DMS 273 (cell line): Measurements from ENCODE around the gene TMX4.

Experiments
- DNase-seq: peaks from one replicate; lab custom pipeline; 2025; ENCODE audit not compliant: unreplicated experiment; lab: John Stamatoyannopoulos, UW

TMX4 gene

GRCh38 chr20:8019998-8020247 lies 362 bp upstream of the TMX4 start:
- DNase-seq: no peak

GRCh38 chr20:8018958-8019245 lies 659 bp downstream of the TMX4 start:
- DNase-seq: peak; percentile 80

- DNase-seq: no peak
These were observed 6.8 kb downstream of the TMX4 start for GRCh38 chr20:8012724-8013123.

- DNase-seq: no peak
These were observed 10.8 kb downstream of the TMX4 start for GRCh38 chr20:8008733-8009132.

- no peak for DNase-seq
These were observed 12.1 kb downstream of the TMX4 start for GRCh38 chr20:8007490-8007889.

GRCh38 chr20:8005575-8006366 lies 13.8 kb downstream of the TMX4 start:
- no peak for DNase-seq

GRCh38 chr20:8005033-8005432 lies 14.5 kb downstream of the TMX4 start:
- peak; percentile 63 for DNase-seq

- no peak for DNase-seq
These were observed 17.5 kb downstream of the TMX4 start for GRCh38 chr20:8002056-8002455.

- no peak for DNase-seq
These were observed 18.8 kb downstream of the TMX4 start for GRCh38 chr20:8000796-8001195.

GRCh38 chr20:7996898-7997297 lies 22.7 kb downstream of the TMX4 start:
- no peak for DNase-seq

GRCh38 chr20:7994809-7995208 lies 24.8 kb downstream of the TMX4 start:
- no peak for DNase-seq

GRCh38 chr20:7993703-7994102 lies 25.9 kb downstream of the TMX4 start:
- DNase-seq: no peak

- DNase-seq: no peak
These were observed 26.3 kb downstream of the TMX4 start for GRCh38 chr20:7993238-7993637.

- no peak for DNase-seq
These were observed 29.2 kb downstream of the TMX4 start for GRCh38 chr20:7990385-7990784.

GRCh38 chr20:7989379-7989778 lies 30.2 kb downstream of the TMX4 start:
- DNase-seq: peak; percentile 6

GRCh38 chr20:7985916-7986315 lies 33.6 kb downstream of the TMX4 start:
- DNase-seq: no peak

- DNase-seq: no peak
These were observed 35.4 kb downstream of the TMX4 start for GRCh38 chr20:7984192-7984591.

- no peak for DNase-seq
These were observed 38.2 kb downstream of the TMX4 start for GRCh38 chr20:7981374-7981773.

- peak; percentile 48 for DNase-seq
These were observed 39.1 kb downstream of the TMX4 start for GRCh38 chr20:7980332-7981046.

- no peak for DNase-seq
These were observed 41.9 kb downstream of the TMX4 start for GRCh38 chr20:7977709-7978108.

GRCh38 chr20:7975851-7976414 lies 43.6 kb downstream of the TMX4 start:
- DNase-seq: no peak

- no peak for DNase-seq
These were observed 44.7 kb downstream of the TMX4 start for GRCh38 chr20:7974785-7975435.
